ENCODE data around the gene STAC. TPM values are rescaled to one million over a fixed set of nuclear protein-coding genes. Genes with fewer than 3 reads are reported as not detected.

Gene STAC
- total RNA-seq, 4 donors from 2014 or later, result 0.28 to 3.8 (median 0.92) TPM

DNA sequence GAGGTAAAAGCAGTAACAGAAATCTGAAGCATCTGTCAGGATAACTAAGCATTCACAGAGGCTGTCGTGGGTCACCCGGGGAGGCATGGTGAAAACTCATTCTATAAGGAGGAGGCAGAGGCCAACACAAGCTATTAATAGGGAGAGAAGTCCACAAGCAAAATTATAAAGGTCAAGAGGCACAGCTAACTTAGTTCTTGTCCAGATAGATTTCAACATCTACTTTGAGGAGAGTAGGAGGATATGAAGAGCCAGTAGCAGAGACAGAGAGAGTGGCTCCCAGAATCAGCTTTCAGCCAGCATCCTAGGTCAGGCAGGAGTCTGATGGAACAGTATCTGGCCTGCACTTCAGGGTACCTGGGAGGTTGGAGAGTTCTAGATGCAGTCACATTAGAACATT lies 95.3 kb downstream of the STAC start:
- TF ChIP-seq, protein P1, sequence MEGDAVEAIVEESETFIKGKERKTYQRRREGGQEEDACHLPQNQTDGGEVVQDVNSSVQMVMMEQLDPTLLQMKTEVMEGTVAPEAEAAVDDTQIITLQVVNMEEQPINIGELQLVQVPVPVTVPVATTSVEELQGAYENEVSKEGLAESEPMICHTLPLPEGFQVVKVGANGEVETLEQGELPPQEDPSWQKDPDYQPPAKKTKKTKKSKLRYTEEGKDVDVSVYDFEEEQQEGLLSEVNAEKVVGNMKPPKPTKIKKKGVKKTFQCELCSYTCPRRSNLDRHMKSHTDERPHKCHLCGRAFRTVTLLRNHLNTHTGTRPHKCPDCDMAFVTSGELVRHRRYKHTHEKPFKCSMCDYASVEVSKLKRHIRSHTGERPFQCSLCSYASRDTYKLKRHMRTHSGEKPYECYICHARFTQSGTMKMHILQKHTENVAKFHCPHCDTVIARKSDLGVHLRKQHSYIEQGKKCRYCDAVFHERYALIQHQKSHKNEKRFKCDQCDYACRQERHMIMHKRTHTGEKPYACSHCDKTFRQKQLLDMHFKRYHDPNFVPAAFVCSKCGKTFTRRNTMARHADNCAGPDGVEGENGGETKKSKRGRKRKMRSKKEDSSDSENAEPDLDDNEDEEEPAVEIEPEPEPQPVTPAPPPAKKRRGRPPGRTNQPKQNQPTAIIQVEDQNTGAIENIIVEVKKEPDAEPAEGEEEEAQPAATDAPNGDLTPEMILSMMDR (IDR thresholded peaks at IDR 0.05), result no peak
- ATAC-seq (ENCODE audit: low FRiP score) (no peak), DNase-seq (ENCODE audit: low spot score) (no peak)

DNA sequence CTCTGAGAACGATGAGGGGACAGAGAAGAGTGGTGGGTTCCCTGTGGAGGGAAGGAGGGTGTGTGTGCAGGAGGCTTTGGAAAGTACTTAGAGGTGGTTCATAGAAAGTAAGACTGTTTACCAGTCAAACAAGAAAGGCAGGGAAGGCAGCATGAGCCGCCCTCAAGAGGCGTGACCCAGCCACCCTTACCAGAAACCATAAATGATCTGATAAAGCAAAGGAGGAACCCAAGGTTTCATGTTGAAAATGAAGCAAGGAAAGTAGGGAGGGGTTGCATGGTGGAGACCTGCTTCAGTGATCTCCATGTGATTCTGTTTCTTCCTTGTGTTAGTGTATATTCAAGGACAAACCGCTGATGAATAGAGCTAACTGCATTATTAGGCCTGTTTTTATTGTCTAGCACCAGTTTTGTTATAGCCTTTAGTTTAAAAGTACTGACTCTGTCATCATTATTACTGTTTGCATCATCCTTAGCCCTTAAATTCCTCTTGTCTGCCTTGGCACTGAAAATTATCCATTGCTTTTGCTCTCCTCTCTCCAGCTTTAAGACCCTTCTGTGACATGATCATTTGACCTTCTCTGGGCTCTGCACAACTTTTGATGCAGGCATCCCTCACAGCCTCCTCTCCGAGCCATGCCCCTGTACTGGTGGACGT lies 96.1 kb downstream of the STAC start:
- TF ChIP-seq, protein P1 (IDR thresholded peaks at IDR 0.05), result no peak
- ATAC-seq (ENCODE audit: low FRiP score) (no peak), DNase-seq (ENCODE audit: low spot score) (no peak)

DNA sequence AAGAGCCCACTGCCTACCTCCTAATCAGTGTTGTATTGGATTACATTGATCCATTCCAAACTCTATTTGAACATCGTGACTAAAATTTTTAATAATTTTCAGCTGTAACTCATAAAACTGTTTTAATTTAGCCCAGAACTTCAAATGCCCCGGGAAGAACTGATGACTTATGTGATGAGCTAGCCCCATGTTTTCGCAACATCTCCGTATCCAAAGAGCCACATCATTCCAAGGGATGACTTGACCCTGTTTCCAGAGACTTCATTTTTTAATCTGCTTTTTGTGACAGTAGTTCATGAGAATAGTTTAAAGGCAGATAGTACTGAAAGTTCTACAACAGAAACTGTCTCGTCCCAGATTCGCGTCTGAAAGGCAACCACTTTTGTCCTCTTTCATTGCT lies 97.4 kb downstream of the STAC start:
- no peak for DNase-seq (ENCODE audit: low spot score)
- TF ChIP-seq, protein P1 (IDR thresholded peaks at IDR 0.05), result no peak
- ATAC-seq (ENCODE audit: low FRiP score), result no peak

DNA sequence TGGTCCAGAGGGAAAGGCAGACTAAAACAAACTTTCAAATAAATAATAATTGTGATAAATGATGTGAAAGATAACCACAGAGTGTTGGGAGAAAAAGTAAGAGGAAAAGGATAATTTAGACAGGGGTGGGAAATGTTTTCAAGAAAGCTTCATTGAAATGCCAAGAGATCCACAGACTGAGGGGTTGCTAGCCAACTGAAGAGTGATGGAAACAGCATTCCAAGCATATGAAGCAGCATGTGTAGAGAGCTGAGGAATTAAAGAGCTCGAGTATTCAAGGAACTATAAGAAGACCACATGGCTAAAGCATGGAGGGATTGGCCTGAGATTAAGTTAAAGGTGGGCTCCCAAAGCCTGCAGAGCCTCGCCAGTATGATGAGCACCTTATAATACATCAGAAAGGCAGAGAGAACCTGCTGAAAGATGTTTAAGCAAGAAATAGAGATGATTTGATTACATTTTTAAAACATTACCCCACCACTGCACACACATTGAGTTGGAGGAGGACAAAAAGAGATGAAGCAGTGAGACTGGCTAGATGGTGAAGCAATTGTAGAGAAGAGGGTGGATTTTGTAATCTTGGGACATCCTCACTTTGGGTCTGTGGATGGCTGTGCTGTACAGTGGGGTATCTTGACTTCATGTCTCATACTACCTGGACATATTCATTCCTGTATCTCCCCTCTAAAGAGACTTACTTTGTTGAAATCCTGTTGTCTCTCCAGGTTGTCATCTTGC lies 100.8 kb downstream of the STAC start:
- ATAC-seq (ENCODE audit: low FRiP score) (no peak), DNase-seq (ENCODE audit: low spot score) (no peak)
- TF ChIP-seq, protein P1 (IDR thresholded peaks at IDR 0.05), result no peak

DNA sequence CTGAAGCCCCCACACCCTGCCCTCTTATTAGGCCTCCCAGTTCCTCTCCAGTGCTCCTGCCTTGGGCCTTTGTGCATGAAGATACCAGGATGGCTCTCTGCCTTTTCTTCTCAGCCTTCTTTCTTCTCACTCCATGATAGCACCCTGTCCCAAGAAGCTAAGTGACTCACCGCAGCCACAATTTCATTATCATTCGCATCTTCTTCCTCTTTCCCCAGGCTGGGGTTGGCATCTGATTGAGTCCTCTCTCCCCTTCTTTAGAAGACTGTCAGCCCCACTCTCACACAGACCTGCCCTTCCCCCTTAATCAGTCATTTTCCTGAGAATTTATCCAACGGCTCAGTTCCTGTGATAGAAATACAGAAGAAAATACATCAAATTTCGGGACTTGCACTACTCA lies 102.0 kb downstream of the STAC start:
- TF ChIP-seq, protein P1 (IDR thresholded peaks at IDR 0.05), result no peak
- ATAC-seq (ENCODE audit: low FRiP score), result no peak
- no peak for DNase-seq (ENCODE audit: low spot score)

DNA sequence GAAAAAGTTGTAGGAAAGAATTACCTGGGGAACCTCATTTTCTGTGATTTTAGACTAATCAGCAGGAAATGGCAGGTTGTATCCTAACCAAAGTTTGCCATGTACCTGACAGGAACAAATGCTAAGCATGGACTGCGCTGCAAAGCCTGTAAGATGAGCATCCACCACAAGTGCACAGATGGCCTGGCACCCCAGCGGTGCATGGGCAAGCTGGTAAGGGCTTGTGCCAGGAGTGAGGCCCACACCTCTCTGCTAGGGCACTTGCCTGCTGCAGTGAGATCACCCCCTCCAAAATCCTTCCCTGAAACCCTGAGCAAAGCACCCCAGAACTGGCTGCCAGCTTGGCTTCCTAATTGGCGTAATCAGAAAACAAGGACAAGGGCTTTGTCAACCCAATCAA lies 102.6 kb downstream of the STAC start:
- no peak for ATAC-seq (ENCODE audit: low FRiP score)
- TF ChIP-seq, protein P1 (IDR thresholded peaks at IDR 0.05), result no peak
- no peak for DNase-seq (ENCODE audit: low spot score)

DNA sequence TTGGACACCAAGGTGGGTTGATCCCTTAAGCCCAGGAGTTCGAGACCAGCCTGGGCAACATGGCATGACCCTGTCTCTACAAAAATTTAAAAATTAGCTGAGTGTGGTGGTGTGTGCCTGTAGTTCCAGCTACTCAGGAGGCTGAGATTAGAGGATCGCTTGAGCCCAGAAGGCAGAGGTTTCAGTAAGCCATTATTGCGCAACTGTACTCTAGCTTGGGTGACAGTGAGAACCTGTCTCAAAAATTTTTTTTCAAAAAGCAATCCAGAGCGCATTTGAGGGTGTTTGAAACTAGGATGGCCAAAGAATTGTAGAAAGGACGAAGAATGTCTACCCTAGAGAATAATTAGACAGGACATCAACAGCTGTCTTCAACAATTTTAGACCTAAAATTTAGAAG lies 103.4 kb downstream of the STAC start:
- DNase-seq (ENCODE audit: low spot score), result no peak
- ATAC-seq (ENCODE audit: low FRiP score), result no peak
- TF ChIP-seq, protein P1 (IDR thresholded peaks at IDR 0.05), result no peak
